HG02610 (cell line): Measurements from ENCODE around the gene WSB2.
"Not testable (repeated sequence)": the region's sequence is repeated elsewhere in the genome, so short reads cannot be mapped to it uniquely, and the experiment has no call there.

Experiments used
- ATAC-seq: cut with Tn5 transposase; IDR thresholded peaks from one replicate; pipeline ENCODE4 v1.9.1; 2021; ENCODE audit warnings: mild to moderate bottlenecking, moderate library complexity; ENCODE audit not compliant: unreplicated experiment

WSB2 gene

DNA sequence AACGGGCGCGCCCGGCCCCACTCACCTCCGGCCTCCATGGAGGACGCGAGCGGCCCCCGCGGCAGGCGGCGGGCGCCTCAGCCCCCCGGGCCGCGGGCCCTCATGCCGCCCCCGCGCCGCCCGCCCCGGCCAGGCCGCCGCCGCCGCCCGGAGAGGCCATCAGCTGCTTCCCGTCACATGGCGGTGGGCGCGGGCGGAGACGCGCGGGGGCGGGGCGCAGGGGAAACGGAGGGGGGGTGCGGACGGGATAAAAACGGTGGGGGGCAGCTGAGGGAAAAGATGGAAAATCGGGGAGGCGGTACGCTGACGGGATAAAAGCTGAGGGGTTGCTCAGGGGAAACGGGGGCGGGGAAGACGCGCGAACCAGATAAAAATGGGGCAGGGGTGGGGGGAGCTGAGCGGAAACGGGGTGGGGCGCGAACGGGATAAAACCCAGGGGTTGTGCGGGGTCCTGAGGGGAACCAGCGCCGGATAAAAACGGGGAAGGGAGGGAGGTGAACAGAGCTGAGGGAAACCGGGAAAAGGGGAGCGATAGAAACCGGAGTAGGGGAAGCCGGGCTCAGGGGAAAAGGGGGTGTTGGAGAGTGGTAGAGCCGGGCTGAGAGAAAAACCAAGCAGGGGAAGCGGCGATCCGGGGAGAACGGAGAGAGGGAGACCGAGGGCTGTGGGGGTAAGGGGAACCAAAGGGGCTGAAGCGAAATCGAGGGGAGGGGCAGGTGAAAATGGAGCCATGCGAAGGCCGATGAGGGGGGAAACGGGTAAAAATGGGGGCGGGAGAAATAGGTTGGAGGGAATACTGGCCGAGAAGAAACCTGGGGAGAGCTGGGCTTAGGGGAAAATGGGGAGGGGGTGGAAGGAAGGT is at the start of gene WSB2:
Gene WSB2 (minus strand): TSS at position 169 of the 862 bp plus-strand sequence. CDS start 131 bp downstream, at position 38.
- ATAC-seq: peak; percentile 35

DNA sequence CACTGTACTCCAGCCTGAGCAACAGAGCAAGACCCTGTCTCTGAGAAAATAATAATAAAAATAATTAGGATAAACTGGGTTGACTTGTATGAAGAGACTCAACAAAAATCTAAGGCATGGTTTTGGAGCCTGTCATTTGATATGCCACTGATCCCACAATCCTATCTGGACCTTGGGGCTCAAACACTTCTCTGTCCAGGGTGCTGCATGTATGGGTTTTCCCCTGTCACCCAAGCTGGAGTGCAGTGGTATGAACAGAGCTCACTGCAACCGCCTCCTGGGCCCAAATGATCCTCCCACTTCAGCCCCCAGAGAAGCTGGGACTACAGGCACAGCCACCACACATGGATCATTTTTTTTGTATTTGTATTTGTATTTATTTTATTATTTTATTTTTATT is 48.1 kb upstream of the WSB2 start:
- ATAC-seq: no peak

DNA sequence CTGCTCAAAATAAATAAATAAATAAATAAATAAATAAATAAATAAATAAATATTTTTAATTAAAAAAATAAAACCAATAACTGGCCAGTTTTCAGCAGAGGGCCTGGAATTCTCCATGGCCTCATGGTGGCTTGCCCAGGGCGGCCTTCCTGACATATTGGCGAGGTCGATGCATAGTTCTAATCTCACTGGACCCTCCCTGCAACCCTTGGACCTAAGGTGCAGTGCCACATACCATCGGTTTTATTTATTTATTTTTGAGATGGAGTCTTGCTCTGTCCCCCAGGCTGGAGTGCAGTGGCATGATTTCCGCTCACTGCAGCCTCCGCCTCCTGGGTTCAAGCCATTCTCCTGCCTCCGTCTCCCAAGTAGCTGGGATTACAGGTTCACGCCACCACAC is 46.7 kb upstream of the WSB2 start:
- ATAC-seq: no peak

DNA sequence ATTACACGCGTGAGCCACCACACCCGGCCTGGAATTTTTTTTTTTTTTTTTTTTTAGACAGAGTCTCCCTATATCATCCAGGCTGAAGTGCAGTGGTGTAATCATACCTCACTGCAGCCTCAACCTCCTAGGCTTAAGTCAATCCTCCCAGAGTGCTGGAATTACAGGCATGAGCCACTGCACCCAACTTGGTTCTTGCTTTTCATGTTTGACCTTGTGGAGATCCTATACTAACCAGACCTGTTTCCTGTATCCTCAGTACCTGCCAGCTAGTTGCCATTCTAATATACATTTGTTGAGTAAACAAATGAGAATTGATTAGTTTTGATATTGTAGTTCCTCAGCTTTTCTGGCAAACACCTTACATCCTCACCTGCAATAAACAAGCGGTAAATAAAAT is 46.0 kb upstream of the WSB2 start:
- no peak for ATAC-seq

DNA sequence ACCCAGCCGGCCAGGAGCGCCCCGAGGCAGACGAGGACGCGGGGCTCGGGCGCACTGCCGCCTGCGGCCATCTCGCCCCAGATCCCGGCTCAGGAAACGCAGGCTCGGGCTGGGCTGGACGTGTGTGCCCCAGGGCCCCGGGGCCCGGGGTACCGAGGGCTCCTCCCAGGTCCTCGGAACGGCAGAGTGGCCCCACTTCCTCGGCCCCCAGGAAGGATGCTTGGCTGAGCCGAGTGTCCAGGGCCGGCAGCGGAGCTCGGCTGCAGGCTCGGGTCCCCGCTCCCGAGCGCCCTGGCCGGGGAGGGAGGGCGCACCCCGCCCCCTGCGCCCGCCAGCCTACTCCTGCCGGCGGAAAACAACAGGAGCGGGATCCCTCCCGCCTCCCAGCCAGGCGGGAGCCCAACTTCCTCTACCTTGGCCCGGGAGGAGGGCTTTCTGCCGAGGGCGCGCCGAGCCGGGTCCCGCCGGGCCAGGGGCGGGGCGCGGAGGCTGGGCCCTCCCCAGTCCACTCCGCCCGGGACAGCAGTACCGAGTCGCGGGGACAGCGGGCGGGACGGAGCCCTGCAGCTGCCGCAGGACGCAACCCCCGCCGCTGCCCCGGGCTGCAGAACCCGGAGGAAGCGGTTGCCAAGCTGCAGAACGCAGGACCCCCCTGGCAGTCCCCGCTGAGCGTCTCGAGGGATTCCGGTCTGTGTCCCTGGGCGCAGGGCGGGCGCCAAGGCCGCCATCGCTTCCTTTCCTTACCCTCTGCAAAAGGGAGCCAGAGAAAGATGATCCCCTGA is 42.8 kb upstream of the WSB2 start, which contains the start of gene VSIG10:
Gene VSIG10 (minus strand): TSS at position 411 of the 782 bp plus-strand sequence. CDS start 340 bp downstream, at position 71.
- no peak for ATAC-seq

DNA sequence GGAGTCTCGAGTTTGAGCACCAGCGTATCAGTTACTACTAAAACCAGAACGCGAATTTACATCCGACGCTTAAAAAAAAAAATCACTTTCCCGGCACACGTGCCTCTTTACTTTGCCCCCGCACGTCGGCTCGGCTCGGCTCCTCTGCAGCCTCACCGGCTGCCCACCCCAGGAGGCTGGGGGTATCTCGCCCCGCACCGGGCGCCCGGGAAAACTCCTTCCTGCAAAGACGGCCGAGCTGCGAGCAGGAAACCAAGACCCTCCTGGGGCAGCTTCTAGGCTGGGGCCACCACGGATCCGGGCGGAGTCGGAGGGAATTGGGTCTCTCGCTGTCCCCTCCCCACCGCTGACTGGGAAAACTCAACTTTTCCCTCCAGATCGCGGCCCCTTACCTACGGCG is 42.2 kb upstream of the WSB2 start:
- no peak for ATAC-seq

DNA sequence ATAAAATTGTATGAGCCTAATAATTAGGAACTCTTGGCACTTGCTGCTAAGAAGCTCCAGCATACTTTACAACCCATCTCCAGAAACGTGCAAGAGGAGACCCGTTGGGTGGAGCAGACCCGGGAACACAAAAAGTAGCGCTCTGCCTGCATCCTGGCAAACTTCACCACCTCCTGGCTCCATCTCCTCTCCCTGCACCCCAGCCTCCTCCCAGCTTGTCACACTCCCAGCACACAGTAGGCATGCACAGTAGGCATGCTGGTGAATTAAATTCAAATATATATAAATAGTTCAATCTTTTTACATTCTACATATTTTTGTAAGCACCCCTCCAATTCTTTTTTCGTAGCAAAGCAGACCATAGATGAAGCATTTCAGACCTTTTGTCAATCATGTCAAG is 41.6 kb upstream of the WSB2 start:
- ATAC-seq: no peak

DNA sequence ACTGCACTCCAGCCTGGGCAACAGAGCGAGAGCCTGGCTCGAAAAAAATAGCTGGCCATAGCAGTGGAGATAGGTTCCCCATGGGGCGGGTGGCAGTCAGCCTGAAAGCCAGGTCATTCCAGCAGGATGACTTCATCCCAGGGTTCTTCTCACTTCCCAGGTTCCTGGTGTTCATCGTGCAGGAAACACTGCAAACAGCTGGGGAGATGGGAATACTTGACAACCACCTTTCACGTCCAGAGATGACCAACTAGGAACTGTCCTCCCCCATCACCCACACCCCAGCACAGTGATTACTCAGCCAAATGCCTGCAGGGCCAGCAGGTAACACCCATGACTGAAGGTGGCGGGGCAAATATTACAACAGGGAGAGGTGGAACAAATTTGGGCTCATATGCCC is 41.1 kb upstream of the WSB2 start:
- ATAC-seq: no peak

DNA sequence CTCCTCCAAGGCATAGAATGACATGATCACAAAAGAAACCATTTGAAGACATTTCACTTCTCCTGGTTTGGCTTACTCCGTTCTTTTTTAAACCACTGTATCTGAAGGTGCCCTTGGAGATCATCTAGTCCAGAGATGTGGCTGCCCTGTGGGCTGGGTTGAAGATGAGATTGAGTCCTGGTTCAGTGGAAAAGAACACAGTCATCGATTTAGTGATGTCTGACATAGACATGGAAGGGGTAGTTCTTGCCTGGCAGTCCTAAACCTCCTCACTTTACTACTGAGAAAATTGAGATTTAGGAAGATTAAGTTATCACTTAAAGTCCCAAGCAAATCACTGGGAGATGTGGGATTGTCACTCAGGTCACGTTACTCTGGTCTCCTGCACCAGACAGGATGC is 40.1 kb upstream of the WSB2 start:
- no peak for ATAC-seq

DNA sequence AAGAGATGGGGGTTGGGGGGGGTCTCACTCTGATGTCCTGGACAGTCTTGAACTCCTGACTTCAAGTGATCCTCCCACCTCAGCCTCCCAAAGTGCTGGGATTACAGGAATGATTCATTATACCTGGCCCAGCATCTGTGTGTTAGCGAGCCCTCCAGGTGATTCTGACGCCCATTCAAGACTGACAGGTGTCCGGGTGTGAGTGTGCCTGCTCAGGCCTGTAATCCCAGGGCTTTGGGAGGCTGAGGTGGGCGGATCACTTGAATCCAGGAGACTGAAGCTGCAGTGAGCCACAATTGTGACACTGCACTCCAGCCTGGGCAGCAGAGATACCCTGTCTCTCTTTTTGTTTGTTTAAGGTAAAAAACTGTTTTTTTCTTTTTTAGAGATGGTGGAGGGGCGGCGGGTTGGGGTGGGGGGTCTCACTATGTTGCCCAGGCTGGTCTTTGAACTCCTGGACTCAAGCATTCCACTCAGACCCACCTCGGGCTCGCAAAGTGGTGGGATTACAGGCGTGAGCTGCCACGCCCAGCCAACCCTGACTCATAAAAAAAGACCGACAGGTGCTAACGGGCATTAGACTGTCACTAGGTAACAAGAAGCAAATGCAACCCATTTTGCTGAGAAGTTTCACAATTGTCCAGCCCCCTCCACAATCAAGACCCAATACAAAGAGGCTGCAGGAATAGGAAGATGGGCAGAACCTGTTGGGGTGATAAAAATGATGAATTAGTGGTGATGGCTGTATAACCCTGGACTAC is 38.1 kb upstream of the WSB2 start:
- ATAC-seq: no peak

DNA sequence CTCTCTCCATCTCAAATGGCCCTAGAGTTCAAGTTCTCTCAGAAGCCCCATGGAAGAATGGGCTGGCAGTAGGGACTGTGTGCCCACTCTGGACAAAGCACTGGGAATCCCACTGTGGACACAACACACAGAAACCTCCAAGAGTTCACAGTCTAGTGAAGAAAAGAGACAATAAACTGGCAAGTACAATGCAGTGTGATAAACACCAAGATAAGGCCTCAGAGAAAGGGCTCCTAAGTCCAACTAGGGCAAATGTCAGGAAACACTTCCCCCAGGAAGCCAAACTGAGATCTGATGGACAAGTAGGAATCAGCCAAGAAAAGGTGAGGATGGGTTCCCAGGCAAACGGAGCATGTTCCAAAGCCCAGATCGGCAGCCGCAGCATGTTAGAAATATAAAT is 37.4 kb upstream of the WSB2 start:
- no peak for ATAC-seq

DNA sequence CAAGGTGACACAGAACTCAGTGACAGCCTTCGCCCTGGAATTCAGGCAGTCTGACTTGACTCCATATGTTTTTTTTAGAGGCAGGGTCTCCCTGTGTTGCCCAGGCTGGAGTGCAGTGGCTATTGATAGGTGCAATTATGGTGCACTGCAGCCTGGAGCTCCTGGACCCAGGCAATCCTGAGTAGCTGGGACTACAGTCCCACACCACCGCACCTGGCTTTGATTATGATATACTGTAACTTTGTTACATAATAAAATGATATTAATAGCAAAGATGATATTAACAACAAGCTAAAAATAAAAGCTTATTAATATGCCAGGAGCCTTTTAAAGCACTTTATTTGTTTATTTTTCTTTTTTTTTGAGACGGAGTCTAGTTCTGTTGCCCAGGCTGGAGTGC is 33.1 kb upstream of the WSB2 start:
- ATAC-seq: no peak

DNA sequence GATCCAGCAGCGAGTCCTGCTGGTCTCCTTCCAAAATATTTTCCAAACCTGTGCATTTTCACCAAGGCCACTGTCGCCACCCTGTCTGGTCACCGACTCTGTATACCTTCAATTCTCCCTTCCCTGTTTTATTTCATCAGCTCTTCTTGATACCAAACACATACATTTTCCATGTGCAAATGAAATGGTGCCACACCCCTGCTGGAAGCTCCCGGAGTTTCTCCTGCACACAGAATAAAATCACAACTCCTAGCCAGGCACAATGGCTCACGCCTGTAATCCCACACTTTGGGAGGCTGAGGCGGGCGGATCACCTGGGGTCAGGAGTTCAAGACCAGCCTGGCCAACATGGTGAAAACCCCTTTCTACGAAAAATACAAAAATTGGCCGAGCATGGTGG is 28.8 kb upstream of the WSB2 start:
- no peak for ATAC-seq

DNA sequence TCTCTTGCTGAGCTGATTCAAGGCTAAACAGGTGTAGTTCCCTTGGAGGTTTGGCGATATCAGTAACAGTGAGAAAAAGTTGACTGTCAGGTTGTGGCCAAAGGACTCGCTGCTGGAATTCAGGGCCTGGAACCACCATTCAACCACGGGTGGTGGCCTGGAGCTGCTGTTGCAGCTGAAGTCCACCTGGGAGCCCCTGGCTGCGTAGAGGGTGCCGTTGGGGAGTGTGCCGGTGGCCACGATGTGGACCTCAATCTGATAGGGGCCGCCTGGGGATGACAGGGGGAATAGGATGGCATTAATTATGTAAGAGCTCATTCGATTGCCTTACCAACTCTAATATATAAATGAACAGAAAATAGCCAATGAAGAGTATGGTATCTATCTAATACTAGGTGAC is 21.2 kb upstream of the WSB2 start:
- no peak for ATAC-seq

DNA sequence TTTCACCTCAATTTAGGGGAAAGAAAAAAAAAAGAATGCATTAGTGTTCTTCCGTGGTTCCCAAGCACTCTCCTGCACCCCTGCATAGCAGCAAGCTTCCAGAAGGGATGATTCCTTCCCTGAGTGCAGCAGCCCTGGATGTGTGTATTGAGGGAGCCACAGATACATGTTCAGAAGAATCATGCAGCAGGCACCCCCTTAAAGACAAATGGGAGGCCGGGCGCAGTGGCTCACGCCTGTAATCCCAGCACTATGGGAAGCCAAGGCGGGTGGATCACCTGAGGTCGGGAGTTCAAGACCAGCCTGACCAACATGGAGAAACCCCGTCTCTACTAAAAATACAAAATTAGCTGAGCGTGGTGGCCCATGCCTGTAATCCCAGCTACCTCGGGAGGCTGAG is 20.5 kb upstream of the WSB2 start:
- not testable (repeated sequence) for ATAC-seq

DNA sequence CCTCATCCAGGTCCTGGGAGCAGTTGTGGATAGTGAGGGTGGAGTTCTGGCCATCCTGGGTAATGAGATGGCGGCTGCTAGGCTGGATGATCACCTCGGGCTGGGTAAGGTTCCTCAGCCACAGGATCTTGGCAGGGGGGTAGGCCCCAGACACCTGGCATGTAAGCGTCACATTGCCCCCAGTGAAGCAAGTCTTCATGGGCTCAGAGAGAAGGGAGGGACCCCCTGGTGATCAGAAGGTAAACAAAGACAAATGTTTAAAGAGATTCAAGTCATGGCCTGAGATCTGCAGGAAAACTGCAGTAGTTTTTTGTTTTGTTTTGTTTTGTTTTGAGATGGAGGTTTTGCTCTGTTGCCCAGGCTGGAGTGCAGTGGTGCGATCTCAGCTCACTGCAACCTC is 12.8 kb upstream of the WSB2 start:
- no peak for ATAC-seq

DNA sequence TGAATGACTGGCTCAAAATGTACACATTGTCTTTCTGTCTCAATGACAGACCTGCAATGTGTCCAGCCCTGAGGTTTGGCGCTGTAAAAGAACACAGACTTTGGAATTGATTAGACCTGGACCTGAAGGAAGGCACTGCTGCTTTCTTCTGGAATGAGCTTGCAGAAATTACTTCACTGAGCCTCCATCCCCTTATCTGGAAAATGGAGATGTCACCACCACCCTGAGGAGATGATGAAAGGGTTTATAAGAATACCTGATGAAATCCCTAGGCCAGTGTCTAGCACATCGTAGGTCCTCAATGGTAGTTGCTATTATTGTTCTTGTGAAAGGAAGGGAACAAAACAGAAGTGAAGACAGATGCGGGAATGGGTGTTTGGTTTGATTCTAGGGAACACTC is 9.7 kb upstream of the WSB2 start:
- no peak for ATAC-seq

DNA sequence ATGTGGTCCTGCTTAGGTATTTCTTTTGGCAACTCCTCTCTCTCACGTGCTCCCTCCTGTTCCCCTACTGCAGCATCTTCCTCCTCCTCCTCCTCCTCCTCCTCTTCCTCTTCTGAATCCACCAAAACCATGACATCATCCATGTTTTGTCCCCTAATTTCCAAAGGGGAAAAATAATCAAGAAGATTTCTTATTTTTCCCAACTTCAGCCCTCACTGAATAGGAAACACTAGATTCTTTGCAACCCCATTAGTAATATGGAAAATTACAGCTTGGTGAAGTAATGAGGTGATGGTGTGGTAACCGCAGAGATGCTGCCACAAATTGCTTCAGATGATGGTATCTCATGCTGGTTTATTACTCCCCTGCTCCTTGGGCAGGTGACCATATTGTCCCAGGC is 7.5 kb upstream of the WSB2 start:
- no peak for ATAC-seq

DNA sequence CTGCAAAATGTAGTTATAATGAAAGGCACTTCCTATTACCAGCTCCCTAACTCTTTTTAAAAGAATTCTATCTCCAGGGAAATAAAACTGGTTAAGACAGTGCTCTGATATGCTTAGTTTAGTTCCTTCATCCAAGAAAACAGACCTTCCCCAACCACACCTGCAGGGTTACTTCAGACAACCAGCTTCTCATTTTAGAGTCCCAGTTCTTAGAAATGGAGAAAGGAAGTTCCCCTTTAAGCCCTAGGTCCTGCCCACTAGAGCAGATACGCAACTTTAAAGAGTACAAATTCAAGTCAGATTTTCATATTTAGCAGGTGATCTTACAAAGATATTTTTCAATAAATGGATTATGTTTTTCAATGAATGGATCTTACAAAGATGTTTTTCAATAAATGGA is 4.4 kb upstream of the WSB2 start:
- ATAC-seq: no peak

DNA sequence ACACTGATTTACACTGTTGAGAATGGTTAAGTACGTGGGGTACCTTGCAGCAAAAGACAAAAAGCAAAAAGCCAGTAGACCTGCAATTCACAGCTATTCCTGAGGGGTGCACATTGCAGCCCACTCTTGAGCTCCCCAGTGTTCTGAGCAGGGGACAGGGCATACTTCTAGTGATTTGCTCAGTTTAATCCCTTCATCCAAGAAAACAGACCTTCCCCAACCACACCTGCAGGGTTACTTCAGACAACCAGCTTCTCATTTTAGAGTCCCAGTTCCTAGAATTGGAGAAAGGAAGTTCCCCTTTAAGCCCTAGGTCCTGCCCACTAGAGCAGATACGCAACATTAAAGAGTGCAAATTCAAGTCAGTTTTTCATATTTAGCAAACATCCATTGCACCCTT is 3.6 kb upstream of the WSB2 start:
- ATAC-seq: no peak

DNA sequence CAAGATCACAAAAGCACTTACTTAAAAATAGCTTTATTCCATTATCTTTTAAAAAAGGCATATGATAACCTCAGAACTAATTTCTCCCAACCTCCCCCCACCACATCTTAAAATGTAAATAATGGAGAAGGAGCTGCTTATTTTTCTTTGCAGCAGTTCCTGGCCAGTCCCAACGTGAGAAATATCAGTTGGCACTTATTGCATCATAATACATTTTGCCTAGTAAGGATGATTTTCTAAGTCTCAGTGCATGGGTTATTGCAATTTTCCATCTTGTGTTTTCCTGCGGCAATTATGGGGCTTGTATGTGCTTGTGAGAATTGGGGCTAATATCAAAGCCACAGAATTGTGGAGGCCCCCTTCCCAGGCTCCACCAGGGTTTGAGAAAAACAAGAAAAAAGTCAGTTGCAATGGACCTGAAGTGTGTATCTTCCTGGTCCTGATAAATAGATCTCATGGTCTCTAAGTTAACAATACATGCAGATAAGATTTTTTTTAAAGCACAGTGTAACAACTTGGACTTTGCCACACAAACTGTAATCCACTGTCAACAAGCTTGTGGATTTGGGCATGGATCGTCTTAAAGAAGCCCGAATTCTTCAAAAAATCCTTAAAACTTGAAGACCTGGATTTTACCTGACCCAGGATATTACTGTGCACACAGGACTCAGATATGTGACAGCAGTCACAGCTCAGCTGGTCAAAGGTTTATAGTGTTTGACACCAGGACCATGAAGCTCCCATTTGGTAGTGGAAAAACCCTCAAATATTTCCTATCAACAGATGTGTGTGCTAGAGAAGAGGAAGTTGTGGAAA is 2.8 kb upstream of the WSB2 start:
- ATAC-seq: no peak
